Occipital lobe (tissue), 2 donors: ENCODE results near the gene NDFIP1. TPM values are rescaled to one million over a fixed set of nuclear protein-coding genes. Genes with fewer than 3 reads are reported as not detected.
"Not testable (repeated sequence)": the region's sequence is repeated elsewhere in the genome, so short reads cannot be mapped to it uniquely, and the experiment has no call there.

ENCODE experiments used
- DNase-seq: peaks from one replicate; lab custom pipeline; 2025; lab: John Stamatoyannopoulos, UW
- total RNA-seq: library from RNA; depleted of rRNA; stranded (reverse); fragments of >200 nt; gene quantifications from one replicate; pipeline ENCODE4 v1.2.3, GENCODE V29; 2014

The NDFIP1 gene
- total RNA-seq, 1 donor from 2014 or later: 134 TPM

GRCh38 chr5:142152384-142152732, 43.8 kb downstream of the NDFIP1 start:
- no peak for DNase-seq

DNA sequence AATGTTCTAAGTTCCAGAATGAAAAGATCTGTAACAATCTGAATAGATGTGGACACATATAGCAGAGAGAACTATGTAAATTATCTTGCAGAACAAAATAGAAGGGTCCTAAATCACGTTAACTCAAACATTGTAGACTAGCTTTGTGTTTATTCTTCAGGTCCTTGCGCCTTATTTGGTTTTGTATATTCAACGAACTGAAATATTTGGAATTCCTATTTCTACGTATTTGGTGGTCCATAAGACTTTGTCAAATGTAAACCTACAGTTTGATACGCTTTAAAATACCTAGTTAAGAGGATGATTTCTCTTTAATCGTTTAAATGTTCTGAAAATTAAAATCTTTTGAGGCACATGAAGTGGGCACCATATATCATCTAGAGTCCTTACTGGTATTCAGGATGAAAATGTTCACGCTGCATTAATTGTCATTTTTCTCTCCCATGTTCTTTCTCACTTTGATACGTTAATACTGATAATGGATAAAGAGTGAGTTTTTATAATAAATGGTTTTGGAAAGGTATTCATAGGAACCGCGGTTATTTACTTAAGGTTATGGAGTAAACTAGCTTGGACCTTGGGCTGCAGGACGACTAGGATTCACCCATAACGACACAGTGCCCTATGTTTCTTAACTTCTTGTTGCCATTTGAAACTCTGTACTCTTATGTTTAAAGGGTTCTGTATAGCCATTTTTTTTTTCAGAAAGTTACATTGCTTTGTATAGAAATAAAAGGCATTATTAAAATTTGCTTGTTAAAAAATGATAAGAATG, 45.3 kb downstream of the NDFIP1 start:
- DNase-seq: no peak

DNA sequence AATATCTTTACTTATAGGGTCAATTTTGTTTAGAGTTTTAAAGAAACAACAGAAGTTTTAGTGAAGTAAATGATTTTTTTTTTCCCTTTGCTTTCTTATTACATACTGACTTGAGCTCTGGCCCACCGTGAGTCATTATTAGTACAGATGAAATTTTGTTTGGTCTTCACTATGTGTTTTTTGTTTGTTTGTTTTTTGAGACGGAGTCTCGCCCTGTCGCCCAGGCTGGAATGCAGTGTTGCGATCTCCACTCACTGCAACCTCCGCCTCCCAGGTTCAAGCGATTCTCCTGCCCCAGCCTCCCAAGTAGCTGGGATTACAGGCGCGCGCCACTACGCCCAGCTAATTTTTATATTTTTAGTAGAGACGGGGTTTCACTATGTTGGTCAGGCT, 45.9 kb downstream of the NDFIP1 start:
- DNase-seq: not testable (repeated sequence)

- DNase-seq: no peak
Measured at GRCh38 chr5:142156839-142157463, 48.4 kb downstream of the NDFIP1 start.

GRCh38 chr5:142159354-142159753, 50.8 kb downstream of the NDFIP1 start:
- no peak for DNase-seq

GRCh38 chr5:142164315-142164714, 55.7 kb downstream of the NDFIP1 start:
- no peak for DNase-seq

DNA sequence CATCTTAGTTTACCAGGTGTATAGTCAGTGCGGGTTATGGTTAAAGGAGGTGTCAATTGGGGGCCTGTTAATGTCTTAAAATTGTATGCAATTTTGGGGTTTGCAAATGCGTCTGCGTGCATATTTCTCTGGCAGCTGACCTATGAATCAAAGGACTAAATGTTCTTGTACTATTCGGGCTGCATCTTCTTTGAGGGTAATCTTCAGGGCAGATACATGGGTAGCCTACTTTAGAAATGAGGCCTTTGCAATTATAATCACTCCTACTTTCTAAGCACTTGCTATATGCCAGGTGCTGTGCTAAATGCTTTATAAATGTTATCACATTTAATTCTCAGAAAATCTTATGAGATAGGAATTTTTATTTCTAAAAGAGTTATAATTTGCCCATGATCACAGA, 58.2 kb downstream of the NDFIP1 start:
- DNase-seq: no peak

- no peak for DNase-seq
Measured at GRCh38 chr5:142167458-142167857, 58.9 kb downstream of the NDFIP1 start.

GRCh38 chr5:142168365-142168764, 59.8 kb downstream of the NDFIP1 start:
- DNase-seq: no peak

DNA sequence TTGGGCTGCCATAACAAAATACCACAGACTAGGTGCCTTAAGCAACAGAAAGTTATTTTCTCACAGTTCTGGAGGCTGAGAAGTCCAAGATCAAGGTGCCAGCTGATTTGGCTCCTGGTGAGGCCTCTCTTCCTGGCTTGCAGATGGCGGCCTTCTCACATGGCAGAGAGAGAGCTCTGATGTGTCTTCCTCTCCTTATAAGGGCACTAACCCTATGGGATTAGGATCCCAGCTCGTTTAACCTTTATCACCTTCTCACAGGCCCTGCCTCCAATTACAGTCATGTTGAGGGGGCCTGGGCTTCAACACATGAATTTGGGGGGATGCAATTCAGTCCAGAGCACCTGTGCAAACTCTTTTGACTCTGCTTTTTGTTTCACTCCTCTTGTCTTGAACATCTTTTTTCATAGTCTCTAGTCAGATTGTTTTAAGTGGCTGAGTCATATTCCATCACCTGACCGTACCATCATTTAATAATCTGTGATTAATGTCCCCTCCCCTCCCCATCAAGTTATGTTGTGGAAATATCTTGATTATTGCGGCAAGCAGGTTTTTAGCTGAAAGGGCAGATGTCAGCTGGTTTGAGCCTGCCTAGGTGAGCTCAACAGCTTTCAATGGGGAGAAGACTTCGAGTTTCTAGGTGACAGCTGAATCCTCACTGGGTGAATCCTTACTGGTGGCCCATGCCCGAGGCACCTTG, 61.8 kb downstream of the NDFIP1 start:
- DNase-seq: no peak

DNA sequence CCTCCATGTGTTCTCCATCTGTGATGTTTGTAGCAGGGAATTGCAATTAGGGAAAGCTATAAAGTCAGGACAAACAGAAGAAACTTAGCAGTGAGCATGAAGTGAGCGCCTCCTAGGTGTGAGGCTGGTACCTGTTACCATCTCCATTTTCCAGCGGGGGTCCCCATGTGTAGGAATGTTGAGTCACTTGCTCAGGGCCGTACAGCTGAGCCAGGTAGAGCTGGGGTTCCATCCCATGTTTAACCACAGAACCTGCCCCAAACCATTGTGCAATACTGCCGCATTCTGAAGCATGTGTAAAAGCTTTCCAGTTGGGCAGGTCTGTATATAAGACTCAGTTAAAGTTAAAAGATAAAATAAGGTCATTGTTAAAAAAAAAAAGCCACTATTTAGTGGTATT, 62.7 kb downstream of the NDFIP1 start:
- no peak for DNase-seq

DNA sequence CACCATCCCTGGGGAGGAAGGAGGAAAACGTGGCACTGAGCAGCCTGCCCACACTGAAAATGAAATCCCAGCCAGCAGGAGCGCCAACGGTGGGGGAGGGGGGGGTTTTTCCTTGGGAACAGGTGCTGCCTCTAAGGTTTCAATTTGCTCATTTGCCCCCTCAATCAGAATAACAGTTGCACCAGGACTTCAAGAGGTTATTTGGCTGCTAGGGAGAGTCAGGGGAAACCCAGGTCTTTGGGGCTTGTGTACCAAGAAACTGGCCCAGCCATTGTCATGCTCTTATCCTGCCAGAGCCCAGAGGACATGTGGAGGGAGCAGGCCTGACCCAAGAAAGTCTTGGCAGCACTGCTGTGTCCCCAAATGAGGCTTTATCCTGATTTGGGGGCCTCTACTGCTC, 66.5 kb downstream of the NDFIP1 start:
- DNase-seq: no peak

- DNase-seq: no peak
Measured at GRCh38 chr5:142175461-142176142, 67.0 kb downstream of the NDFIP1 start.

- DNase-seq: no peak
Measured at GRCh38 chr5:142176255-142176654, 67.7 kb downstream of the NDFIP1 start.

DNA sequence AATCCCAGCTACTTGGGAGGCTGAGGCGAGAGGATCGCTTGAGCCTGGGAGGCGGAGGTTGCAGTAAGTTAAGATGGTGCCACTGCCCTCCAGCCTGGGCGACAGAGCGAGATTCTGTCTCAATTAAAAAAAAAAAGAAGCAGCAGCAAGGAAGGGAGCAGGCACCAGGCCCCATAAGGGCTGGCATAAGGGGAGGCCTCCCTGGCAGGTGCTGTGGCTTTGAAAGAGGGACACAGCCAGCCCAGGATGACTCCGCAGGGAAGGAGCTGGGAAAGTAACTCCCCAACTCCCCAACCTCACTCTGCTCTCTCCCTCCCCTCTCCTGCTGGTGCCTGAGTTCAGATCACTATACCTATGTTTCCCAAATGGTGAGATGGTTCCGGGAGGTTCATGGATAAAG, 70.1 kb downstream of the NDFIP1 start:
- DNase-seq: no peak

- DNase-seq: no peak
Measured at GRCh38 chr5:142179776-142180387, 71.3 kb downstream of the NDFIP1 start.

- no peak for DNase-seq
Measured at GRCh38 chr5:142181096-142181495, 72.5 kb downstream of the NDFIP1 start.

GRCh38 chr5:142181547-142182163, 73.1 kb downstream of the NDFIP1 start:
- no peak for DNase-seq

DNA sequence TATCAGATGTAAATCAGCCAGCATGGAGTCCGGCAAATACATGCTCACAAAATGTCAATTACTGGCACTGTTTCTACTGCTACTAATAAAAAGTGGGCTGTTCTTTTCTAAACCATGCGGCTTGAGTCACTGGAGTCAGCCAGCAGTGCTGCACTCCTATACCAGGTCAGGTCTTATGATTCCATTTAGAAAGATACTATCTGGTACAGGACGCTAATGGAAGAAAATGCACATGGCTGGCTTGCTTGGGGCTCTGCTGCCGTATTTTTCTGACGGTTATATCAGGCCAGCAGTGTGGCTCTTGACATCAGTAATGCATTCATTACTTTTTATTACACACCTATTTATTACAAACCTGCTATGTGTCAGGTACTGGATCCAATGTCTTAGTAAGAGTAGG, 74.3 kb downstream of the NDFIP1 start:
- DNase-seq: no peak

GRCh38 chr5:142183561-142183960, 75.0 kb downstream of the NDFIP1 start:
- DNase-seq: no peak

DNA sequence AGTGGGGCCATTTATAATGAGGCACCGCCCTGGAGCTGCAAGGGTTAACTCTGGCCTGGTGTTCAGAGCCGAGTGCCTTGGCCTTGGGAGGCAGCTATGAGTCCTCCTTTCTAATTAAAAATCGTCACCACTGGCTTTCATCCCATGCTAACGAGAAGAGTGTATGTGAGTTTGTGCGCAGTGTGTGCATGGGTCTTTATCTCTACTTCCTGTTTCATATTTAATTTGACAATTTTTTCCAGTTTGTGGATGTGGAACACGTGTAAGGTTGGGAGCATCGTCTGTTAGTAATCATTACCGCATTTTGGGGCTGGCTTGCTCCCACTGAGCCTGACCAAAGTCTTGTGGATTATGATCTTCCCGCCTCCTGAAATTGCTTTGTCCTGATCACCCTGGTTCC, 76.4 kb downstream of the NDFIP1 start:
- no peak for DNase-seq
